GM19395 (cell line): ENCODE results near the gene COA1.
"Not testable (repeated sequence)": the region's sequence is repeated elsewhere in the genome, so short reads cannot be mapped to it uniquely, and the experiment has no call there.

ENCODE experiments used
- ATAC-seq: cut with Tn5 transposase; IDR thresholded peaks from one replicate; pipeline ENCODE4 v1.9.1; 2021; ENCODE audit warnings: mild to moderate bottlenecking, moderate library complexity; ENCODE audit not compliant: unreplicated experiment

COA1 gene

DNA sequence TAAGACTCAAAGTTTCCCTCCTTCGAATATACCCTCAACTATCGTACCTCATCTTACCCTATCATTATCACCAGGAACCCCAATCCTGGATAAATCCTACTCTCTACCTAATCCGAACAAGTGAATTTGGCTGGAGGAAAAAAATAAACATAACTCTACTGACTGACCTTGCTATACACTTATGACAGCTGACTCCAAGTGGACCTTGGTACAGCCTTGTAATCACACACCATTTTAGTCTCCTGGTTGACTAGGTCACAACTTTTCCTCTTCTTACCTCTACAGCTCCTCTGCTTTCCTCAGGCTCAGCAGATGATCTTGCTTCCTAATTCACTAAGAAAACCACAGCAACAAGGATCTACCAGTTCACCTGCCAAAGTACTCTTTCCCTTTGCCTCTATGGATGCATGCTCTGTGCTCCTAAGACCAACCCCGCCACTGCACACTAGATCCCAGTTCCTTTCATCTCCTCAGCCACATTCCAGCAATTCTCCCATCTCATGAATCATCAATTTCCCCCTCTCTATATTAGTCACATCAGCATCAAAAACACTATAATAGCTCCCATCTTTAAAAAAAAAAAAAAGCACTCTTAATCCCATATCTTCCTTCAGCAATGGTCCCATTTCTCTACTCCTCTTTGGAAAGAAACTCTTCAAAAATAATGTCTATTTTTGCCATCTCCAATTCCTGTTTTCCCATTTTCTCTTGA lies 35.5 kb downstream of the COA1 start:
- ATAC-seq, result no peak

DNA sequence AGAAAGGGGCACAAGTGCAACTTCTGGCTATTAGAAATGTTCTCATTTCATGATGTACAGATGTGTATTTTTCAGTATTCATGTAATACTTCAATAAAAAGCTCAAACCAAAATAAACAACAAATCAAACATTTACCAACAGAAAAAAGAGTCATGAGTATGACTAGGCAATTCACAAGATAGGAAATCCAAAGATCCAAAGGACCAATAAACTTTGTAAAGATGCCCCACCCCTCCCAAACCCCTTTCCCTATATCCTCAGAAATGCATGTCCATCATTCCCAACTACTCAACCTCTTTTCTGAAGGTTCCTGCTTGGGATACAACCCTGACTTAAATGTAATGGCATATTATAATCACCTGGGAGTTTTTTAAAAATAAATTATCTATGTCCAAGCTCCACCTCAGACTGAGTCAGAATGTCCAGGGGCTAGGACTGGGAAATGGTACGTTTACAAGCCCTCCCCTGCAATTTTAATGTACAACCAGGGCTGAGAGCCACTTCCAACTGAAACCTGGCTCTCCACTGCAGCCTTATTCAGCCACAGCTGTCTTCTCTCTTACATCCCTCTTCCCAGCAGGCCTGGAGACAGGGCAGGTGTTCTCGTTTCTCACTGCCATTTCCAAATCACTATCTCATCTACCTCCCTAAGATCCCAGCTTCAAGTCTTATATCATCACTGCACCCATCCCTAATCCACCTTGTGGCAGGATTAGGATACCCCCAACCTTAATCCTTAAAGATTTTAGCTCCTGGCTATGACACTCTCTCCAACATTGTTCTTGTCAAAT lies 36.5 kb downstream of the COA1 start:
- no peak for ATAC-seq

DNA sequence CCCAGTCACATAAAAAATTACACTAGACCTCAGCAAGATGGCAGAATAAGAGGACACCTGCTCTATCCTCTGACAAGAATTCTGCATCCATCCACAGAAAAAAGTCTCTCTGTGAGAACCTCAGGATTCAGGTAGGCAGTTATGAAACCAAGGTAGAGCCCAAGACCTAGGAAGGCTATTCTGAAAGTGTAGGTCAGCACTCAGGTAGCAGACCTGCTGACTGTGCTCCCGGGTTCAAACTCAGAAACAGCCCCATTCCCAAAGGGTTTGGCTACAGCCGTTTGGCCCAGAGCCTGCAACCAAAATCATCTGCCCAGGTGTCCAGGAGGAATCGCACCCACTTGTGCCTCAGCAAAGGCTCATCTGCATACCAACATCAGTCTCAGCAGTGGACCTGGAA lies 37.7 kb downstream of the COA1 start:
- ATAC-seq, result no peak

- ATAC-seq, result no peak
Measured at GRCh38 chr7:43689115-43689514, 40.2 kb downstream of the COA1 start.

DNA sequence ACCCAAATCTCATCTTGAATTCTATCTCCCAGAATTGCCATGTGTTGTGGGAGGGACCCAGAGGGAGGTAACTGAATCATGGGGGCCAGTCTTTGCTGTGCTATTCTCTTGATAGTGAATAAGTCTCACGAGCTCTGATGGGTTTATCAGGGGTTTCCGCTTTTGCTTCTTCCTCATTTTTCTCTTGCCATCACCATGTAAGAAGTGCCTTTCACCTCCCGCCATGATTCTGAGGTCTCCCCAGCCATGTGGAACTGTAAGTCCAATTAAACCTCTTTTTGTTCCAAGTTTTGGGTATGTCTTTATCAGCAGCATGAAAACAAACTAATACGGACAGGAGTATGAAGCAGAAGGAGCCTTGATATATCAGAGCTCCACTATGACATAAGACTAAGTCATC lies 41.5 kb downstream of the COA1 start:
- ATAC-seq, result not testable (repeated sequence)

GRCh38 chr7:43686991-43687390 lies 42.3 kb downstream of the COA1 start:
- no peak for ATAC-seq

- ATAC-seq, result no peak
Measured at GRCh38 chr7:43680736-43681135, 48.6 kb downstream of the COA1 start.

GRCh38 chr7:43679210-43680068 lies 49.9 kb downstream of the COA1 start:
- peak; percentile 56 for ATAC-seq

DNA sequence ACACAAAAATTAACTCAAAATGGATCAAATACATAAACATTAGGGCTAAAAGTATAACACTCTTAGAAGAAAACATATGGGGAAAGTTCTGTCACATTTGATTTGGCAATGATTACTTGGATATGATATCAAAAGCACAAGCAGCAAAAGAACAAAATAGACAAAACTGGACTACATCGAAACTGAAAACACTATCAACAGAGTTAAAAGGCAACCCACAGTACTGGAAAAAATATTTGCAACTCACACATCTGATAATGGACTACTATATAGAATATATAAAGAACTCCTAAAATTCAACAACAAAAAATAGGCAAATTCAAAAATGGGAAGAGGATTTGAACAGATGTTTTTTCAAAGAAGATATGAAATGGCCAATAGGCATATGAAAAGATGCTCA lies 51.0 kb downstream of the COA1 start:
- ATAC-seq, result no peak

DNA sequence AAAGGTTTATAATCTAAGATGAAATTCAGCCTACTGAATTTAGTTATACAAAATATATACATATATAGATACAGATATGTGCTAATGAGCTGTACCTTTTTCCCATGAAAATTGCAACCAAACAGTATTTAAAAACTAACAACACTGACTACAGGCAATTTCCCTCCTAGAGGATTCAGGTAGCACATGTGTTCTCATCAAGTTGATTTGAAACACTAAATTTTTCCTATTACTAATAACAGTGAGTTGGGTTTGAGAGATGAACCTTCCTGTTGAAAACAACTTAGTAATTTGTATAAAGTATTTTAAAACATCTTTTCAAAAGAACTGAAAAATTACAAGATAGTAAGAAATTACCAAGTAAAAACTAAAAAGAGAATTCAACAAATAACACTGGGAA lies 51.5 kb downstream of the COA1 start:
- ATAC-seq, result no peak

- ATAC-seq, result no peak
Measured at GRCh38 chr7:43674559-43675436, 54.5 kb downstream of the COA1 start.

DNA sequence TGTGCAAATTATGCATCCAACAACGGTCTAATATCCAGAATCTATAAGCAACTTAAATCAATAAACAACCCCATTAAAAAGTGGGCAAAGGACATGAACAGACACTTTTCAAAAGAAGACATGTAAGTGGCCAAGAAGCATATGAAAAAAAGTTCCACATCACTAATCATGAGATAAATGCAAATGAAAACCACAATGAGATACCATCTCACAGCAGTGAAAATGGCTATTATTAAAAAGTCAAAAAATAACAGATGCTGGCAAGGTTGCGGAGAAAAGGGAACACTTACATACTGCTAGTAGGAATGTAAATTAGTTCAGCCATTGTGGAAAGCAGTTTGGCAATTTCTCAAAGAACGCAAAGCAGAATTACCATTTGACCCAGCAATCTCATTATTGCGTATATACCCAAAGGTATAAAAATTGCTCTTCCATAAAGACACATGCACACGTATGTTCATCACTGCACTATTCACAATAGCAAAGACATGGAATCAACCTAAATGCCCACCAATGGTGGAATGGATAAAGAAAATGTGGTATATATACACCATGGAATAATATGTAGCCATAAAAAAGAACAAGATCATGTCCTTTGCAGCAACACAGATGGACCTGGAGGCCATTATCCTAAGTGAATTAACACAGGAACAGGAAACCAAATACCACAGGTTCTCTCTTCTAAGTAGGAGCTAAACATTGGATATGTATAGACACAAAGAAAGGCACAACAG lies 55.9 kb downstream of the COA1 start:
- ATAC-seq, result not testable (repeated sequence)

DNA sequence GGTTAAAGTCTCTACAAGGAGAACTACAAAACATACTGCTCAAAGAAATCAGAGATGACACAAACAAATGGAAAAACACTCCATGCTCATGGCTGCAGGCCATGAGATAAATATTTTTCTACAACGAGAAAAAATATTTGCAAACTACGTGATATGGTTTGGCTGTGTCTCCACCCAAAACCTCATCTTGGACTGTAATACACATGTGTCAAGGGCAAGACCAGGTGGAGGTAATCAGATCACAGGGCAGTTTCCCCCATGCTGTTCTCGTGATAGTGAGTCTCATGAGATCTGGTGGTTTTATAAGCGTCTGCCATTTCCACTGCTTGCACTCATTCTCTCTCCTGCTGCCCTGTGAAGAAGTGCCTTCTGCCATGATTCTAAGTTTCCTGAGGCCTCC lies 57.8 kb downstream of the COA1 start:
- no peak for ATAC-seq

DNA sequence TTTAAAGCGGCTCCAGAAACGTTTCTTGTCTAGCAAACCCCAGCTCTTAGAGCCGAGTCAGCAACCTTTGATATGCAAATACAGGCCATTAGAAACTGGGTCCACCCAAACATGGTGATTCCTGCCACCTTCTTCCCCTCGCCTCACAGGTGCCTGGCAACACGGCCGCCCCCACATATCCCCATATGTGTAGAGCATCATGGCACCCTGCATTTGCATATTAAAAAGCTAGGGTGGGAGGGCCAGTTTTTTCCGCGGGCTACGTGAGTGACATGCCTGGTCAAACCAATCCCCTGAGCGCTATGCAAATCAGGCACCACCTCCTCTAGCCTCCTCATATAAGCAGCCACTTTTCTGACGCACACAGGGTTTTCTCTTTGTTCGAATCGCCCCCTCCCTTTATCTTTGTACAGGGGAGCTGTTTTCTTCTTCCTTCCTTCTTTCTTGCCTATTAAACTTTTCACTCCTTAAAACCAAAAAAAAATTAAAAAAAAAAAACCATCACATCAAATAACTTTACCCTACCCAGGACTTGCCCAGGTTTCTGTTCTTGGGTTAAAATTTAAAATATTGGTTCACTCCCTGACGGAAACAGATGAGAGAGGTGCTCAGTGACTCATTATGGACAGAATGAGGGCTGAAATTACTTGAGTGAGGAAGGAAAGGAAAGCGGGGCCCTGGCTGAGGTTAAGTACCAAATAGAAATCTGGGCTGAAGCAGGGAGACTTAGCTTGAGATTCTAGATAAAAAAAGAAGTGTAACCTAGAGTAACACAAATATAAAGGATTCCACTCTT lies 59.8 kb downstream of the COA1 start:
- peak; percentile 91 for ATAC-seq

- no peak for ATAC-seq
Measured at GRCh38 chr7:43668035-43668434, 61.3 kb downstream of the COA1 start.

- no peak for ATAC-seq
Measured at GRCh38 chr7:43666938-43667337, 62.4 kb downstream of the COA1 start.

DNA sequence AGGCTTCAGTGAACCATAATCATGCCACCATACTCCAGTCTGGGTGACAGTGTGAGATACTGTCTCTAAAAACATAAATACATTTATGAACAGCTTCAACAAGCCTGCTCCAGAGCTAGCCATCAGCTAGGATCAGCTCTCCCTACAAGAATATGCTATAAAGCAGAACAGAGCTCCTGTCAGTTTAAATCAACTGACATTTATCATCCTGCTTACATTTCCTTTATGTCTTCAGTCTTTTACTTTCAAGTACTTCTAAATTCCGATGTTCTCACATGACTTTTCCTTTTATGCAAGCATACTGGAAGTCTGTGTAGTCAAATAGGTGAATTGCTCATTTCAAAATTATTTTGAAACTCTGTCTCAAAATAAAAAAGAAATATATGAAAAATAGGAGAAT lies 64.6 kb downstream of the COA1 start:
- no peak for ATAC-seq

DNA sequence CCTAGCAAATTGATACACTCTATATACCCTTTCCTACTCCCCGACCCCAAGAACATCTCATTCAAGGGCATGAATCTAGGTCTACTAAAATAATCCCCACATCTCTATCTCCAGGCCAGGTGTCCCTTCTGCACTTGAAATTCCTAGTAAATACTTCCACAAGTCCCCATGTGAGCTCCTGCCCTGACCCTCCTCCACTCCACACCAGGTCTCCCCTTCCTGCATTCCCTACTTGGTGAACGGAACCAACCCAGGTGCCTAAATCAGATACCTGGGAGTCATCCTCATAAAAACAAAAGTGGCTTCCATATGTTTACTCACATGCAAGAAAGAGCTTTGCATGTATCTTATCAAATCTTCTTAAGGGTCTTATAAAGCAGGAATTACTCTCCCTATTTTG lies 69.2 kb downstream of the COA1 start:
- no peak for ATAC-seq

DNA sequence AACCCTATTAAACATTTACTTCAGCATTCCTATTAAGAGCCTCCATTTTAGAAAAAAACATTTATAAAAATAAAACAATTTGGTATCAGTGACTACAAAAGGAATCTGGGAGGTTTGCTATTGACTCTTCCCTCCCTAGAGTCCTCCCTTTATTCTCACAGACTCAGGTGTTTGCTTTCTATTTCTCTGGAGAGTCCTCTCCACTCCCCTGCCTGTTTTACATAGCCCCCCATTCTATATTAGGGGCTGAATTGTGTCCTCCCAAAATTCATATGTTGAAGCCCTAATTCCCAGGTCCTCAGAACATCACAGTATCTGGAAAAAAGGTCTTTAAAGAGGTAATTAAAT lies 69.8 kb downstream of the COA1 start:
- no peak for ATAC-seq
